Measurements from ENCODE around the gene FNTB. TPM values are rescaled to one million over a fixed set of nuclear protein-coding genes. Genes with fewer than 3 reads are reported as not detected.

The FNTB gene
- total RNA-seq, 1 experiment from 2014 or later = 20.7 TPM

GRCh38 chr14:65079768-65080167 is 93.1 kb downstream of the FNTB start:
- no peak overlapping the region for H2BK5ac ChIP-seq (ENCODE audit: insufficient read length, low read length)
- Mint-ChIP-seq H3K36me3 (ENCODE audit: insufficient read depth in 1 of 3, low read depth in 3 of 3) (peaks cover 23 to 67% (median 47%) of the 10 kb centered on the region in 3 experiments), H3K9me3 (no peaks in the 10 kb centered on the region; a peak in 1 of 5 replicates), H3K4me1 (peaks cover 22% of the 10 kb centered on the region in 2 experiments), H3K27ac (peak overlapping the region in 1 of 3 experiments; percentile 40; a peak in 1 of 7 replicates), H3K27me3 (ENCODE audit: low read depth) (no peaks in the 10 kb centered on the region; the same call in 1 of the 2 replicates), H3K4me3 (no peak overlapping the region)
- no peak overlapping the region for H3T11ph ChIP-seq (ENCODE audit: low read length)
- no peak overlapping the region for H3K14ac ChIP-seq (ENCODE audit: insufficient read depth, low read length)
- H2BK15ac ChIP-seq (ENCODE audit: low read depth, low read length) = no peak overlapping the region
- H3K4ac ChIP-seq (ENCODE audit: low read depth, low read length) = no peak overlapping the region
- no peaks in the 10 kb centered on the region for H3K79me1 ChIP-seq (ENCODE audit: insufficient read depth, low read depth, low read length, poor library complexity, severe bottlenecking)
- WGBS (ENCODE audit: extremely low coverage, insufficient read length, low lambda C conversion rate) = no CpG with 5 or more reads among the region's 5 CpGs
- H2AK5ac ChIP-seq (ENCODE audit: insufficient read length, low read length) = no peak overlapping the region
- no peak overlapping the region for H2BK20ac ChIP-seq (ENCODE audit: low read depth, low read length, poor library complexity, severe bottlenecking)
- no peak overlapping the region for H3K4me2 ChIP-seq (ENCODE audit: insufficient read depth, insufficient read length, low read length)
- no peak overlapping the region for H4K91ac ChIP-seq (ENCODE audit: insufficient read length, low read depth, low read length)
- no peak overlapping the region for H3K9ac ChIP-seq (ENCODE audit: extremely low read depth, insufficient read length, low read length)
- no peak overlapping the region for H4K5ac ChIP-seq (ENCODE audit: insufficient read length, low read depth, low read length)
- no peak overlapping the region for H3K27ac ChIP-seq (ENCODE audit: insufficient read length, low read depth, low read length)
- H4K8ac ChIP-seq (replicated peaks; ENCODE audit: insufficient read length, low read depth, low read length) = no peak overlapping the region
- no peaks in the 10 kb centered on the region for H4K20me1 ChIP-seq (ENCODE audit: control insufficient read depth, insufficient read depth, insufficient read length)
- no peak overlapping the region for H3K56ac ChIP-seq (ENCODE audit: insufficient read length, low read depth, low read length)
- no peak overlapping the region for H2BK12ac ChIP-seq (ENCODE audit: insufficient read length, low read depth, low read length)
- H2AFZ ChIP-seq (ENCODE audit: low read length) = no peak overlapping the region
- DNase-seq = no peak
- no peaks in the 10 kb centered on the region for H3K9me3 ChIP-seq (ENCODE audit: control insufficient read depth, low read depth, low read length)
- H3K23ac ChIP-seq (ENCODE audit: insufficient read length, low read depth, low read length) = no peak overlapping the region
- TF ChIP-seq CTCF (conservative IDR thresholded peaks at IDR 0.05) = no peak
- H3K4me1 ChIP-seq (ENCODE audit: insufficient read depth, low read length) = no peaks in the 10 kb centered on the region; the same call in 1 of the 2 replicates
- no peaks in the 10 kb centered on the region for H3K27me3 ChIP-seq (ENCODE audit: insufficient read depth, low read length)
- H2BK120ac ChIP-seq (ENCODE audit: low read depth, low read length, poor library complexity, severe bottlenecking) = no peak overlapping the region
- no peaks in the 10 kb centered on the region for H3K79me2 ChIP-seq (ENCODE audit: insufficient read depth, low read length)
- H3K23me2 ChIP-seq (ENCODE audit: insufficient read length, low read depth, low read length, poor library complexity, severe bottlenecking) = no peaks in the 10 kb centered on the region
- H3K18ac ChIP-seq (ENCODE audit: insufficient read length, low read depth, low read length) = no peak overlapping the region

Data from H9 (cell line).